Endodermal cell (in vitro differentiated cells): Measurements from ENCODE around the gene ZNF575. TPM values are rescaled to one million over a fixed set of nuclear protein-coding genes. Genes with fewer than 3 reads are reported as not detected.

Source experiments
- DNase-seq: peaks from one replicate; pipeline ENCODE4 v3.0.0-alpha.2; 2017
- H3K27ac ChIP-seq: 2 replicates; pipeline ENCODE4 v1.5.1; 2013; ENCODE audit warnings: mild to moderate bottlenecking, low read depth, low read length, moderate library complexity
- H3K27me3 ChIP-seq: 2 replicates; pipeline ENCODE4 v1.6.1; 2013; ENCODE audit warnings: mild to moderate bottlenecking, low read length, moderate library complexity; ENCODE audit not compliant: insufficient read depth, control insufficient read depth, poor library complexity, severe bottlenecking
- H3K36me3 ChIP-seq: 2 replicates; pipeline ENCODE4 v1.7.0; 2013; ENCODE audit warnings: mild to moderate bottlenecking, low read length, moderate library complexity; ENCODE audit not compliant: control insufficient read depth, insufficient read depth
- H3K4me1 ChIP-seq: one replicate; pipeline ENCODE4 v1.7.0; 2013; ENCODE audit warnings: low read length; ENCODE audit not compliant: control insufficient read depth, insufficient read depth
- H3K4me3 ChIP-seq: 2 replicates; pipeline ENCODE4 v1.5.1; 2013; ENCODE audit warnings: mild to moderate bottlenecking, low read length, moderate library complexity
- H3K9ac ChIP-seq: 2 replicates; pipeline ENCODE4 v1.6.1; 2013; ENCODE audit warnings: mild to moderate bottlenecking, low read length, moderate library complexity; ENCODE audit not compliant: poor library complexity, severe bottlenecking; ENCODE audit errors: extremely low read depth
- H3K9me3 ChIP-seq: 2 replicates; pipeline ENCODE4 v1.6.1; 2013; ENCODE audit warnings: mild to moderate bottlenecking, low read length, moderate library complexity; ENCODE audit not compliant: control insufficient read depth
- H3K27ac Mint-ChIP-seq: 2 replicates; pipeline ENCODE4 v1.8.0; 2020; ENCODE audit warnings: mixed read lengths
- H3K27me3 Mint-ChIP-seq: 2 replicates; pipeline ENCODE4 v1.8.0; 2021; ENCODE audit warnings: mild to moderate bottlenecking, mixed read lengths; ENCODE audit not compliant: insufficient read depth
- H3K36me3 Mint-ChIP-seq: 2 replicates; pipeline ENCODE4 v1.8.0; 2020; ENCODE audit warnings: low read depth, mixed read lengths
- H3K4me1 Mint-ChIP-seq: 2 replicates; pipeline ENCODE4 v1.8.0; 2020; ENCODE audit warnings: mixed read lengths
- H3K4me3 Mint-ChIP-seq: 2 replicates; pipeline ENCODE4 v1.8.0; 2020; ENCODE audit warnings: mild to moderate bottlenecking, moderate library complexity, mixed read lengths
- H3K9me3 Mint-ChIP-seq: 2 replicates; pipeline ENCODE4 v1.8.0; 2020; ENCODE audit warnings: mild to moderate bottlenecking, mixed read lengths
- CTCF ChIP-seq: fragments of 200-600 bp; sonication (generic); conservative IDR thresholded peaks from 2 replicates; pipeline ENCODE4 v1.5.0; 2021; ENCODE audit warnings: antibody characterized with exemption, mild to moderate bottlenecking
- WGBS, 2 experiments: methylation state at CpG; one replicate each; pipeline versions ENCODE4 v1.1.5 to v1.1.7; 2013; ENCODE audit warnings: missing lambda C conversion rate in 2 of 2, mixed read lengths in 1 of 2; ENCODE audit not compliant: insufficient coverage in 1 of 2, insufficient read length in 1 of 2; 5-methylcytosine and 5-hydroxymethylcytosine counted together
- total RNA-seq, 2 donors: library from RNA; stranded (reverse); fragmentation: NEBNext Ultra II Directional in 1 of 2; extraction: Animal tissue kit (Norgen Biotek cat#: 25700) in 1 of 2; gene quantifications; 2 replicates in 1 of 2; 3 replicates in 1 of 2; pipeline ENCODE4 v1.2.1, GENCODE V29; 2021

Gene ZNF575
- total RNA-seq, 2 donors from 2014 or later: 0.22 TPM

- H3K4me1 Mint-ChIP-seq: peaks cover 3% of the 10 kb centered on the region
- no peak for TF ChIP-seq CTCF
- peaks cover 29% of the 10 kb centered on the region for H3K36me3 Mint-ChIP-seq
- no peak overlapping the region for H3K4me3 Mint-ChIP-seq
- Histone ChIP-seq H3K4me3 (no peak overlapping the region), H3K36me3 (peaks cover 15% of the 10 kb centered on the region), H3K9ac (no peak overlapping the region), H3K27ac (no peak overlapping the region), H3K27me3 (no peaks in the 10 kb centered on the region), H3K4me1 (no peaks in the 10 kb centered on the region), H3K9me3 (no peaks in the 10 kb centered on the region)
- H3K27me3 Mint-ChIP-seq: peaks cover 29% of the 10 kb centered on the region
- WGBS, 2 experiments: 93 to 100% methylated on average over 3 to 5 of the region's 5 CpGs
- DNase-seq: no peak
- H3K9me3 Mint-ChIP-seq: peaks cover 9% of the 10 kb centered on the region
- no peak overlapping the region for H3K27ac Mint-ChIP-seq
Measured at GRCh38 chr19:43506629-43507028, 26.4 kb upstream of the ZNF575 start.

- H3K36me3 ChIP-seq: peaks cover 16% of the 10 kb centered on the region
- H3K9ac ChIP-seq: no peak overlapping the region
- H3K9me3 ChIP-seq: no peaks in the 10 kb centered on the region
- Mint-ChIP-seq H3K4me1 (peaks cover 3% of the 10 kb centered on the region), H3K36me3 (peaks cover 42% of the 10 kb centered on the region), H3K27me3 (peaks cover 18% of the 10 kb centered on the region), H3K9me3 (peaks cover 15% of the 10 kb centered on the region), H3K4me3 (no peak overlapping the region), H3K27ac (no peak overlapping the region)
- H3K27ac ChIP-seq: no peak overlapping the region
- H3K4me3 ChIP-seq: no peak overlapping the region
- WGBS, 2 experiments: 95% methylated on average over 2 of the region's 2 CpGs; no CpG with 5 or more reads in 1 of the 2 experiments
- no peaks in the 10 kb centered on the region for H3K4me1 ChIP-seq
- no peak for TF ChIP-seq CTCF
- DNase-seq: no peak
- H3K27me3 ChIP-seq: no peaks in the 10 kb centered on the region
Measured at GRCh38 chr19:43507880-43508279, 25.1 kb upstream of the ZNF575 start.

DNA sequence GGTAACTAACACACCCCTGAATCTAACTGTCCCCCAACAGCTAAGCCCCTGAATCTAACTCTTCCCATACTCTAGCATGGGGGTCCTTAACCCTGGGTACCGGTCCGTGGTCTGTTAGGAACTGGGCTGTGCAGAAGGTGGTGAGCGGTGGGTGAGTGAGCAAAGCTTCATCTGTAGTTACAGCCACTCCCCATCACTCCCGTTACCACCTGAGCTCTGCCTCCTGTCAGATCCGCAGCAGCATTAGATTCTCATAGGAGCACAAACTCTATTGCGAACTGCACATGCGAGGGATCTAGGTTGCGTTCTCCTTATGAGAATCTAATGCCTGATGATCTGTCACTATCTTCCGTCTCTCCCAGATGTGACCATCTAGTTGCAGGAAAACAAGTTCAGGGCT lies 22.3 kb upstream of the ZNF575 start:
- Mint-ChIP-seq H3K4me3 (no peak overlapping the region), H3K27me3 (no peaks in the 10 kb centered on the region), H3K36me3 (peaks cover 52% of the 10 kb centered on the region), H3K27ac (no peak overlapping the region), H3K4me1 (no peaks in the 10 kb centered on the region), H3K9me3 (peaks cover 25% of the 10 kb centered on the region)
- H3K27ac ChIP-seq: no peak overlapping the region
- H3K4me3 ChIP-seq: no peak overlapping the region
- H3K27me3 ChIP-seq: no peaks in the 10 kb centered on the region
- no peak for TF ChIP-seq CTCF
- H3K9me3 ChIP-seq: no peaks in the 10 kb centered on the region
- H3K4me1 ChIP-seq: no peaks in the 10 kb centered on the region
- 94 to 95% methylated on average over 9 of the region's 9 CpGs for WGBS, 2 experiments
- DNase-seq: no peak
- H3K36me3 ChIP-seq: peaks cover 16% of the 10 kb centered on the region
- H3K9ac ChIP-seq: no peak overlapping the region
